Liver (tissue), 9 donors: ENCODE measurements around the gene USP49. TPM values are rescaled to one million over a fixed set of nuclear protein-coding genes. Genes with fewer than 3 reads are reported as not detected.

Source experiments
- DNase-seq: peaks from one replicate; pipeline ENCODE4 v3.0.0-alpha.2; 2017; ENCODE audit warnings: low spot score
- H3K27ac ChIP-seq, 2 donors: one replicate each; pipeline ENCODE4 v1.7.0; 2013; ENCODE audit warnings: inconsistent platforms in 2 of 2, low read length in 2 of 2, control low read depth in 1 of 2, low read depth in 1 of 2, mild to moderate bottlenecking in 1 of 2
- H3K27me3 ChIP-seq, 4 donors: one replicate each; pipeline versions ENCODE4 v1.6.1 to v1.7.0; 2013; ENCODE audit warnings: low read length in 3 of 4, inconsistent platforms in 1 of 4, mild to moderate bottlenecking in 1 of 4, moderate library complexity in 1 of 4; ENCODE audit not compliant: control insufficient read depth in 4 of 4, insufficient read depth in 4 of 4
- H3K36me3 ChIP-seq, 4 donors: one replicate each; pipeline versions ENCODE4 v1.6.1 to v1.7.0; 2013; ENCODE audit warnings: low read length in 3 of 4, mild to moderate bottlenecking in 3 of 4, low read depth in 1 of 4, moderate library complexity in 1 of 4; ENCODE audit not compliant: control insufficient read depth in 4 of 4, insufficient read depth in 3 of 4
- H3K4me1 ChIP-seq, 4 donors: one replicate each; pipeline versions ENCODE4 v1.6.1 to v1.7.0; 2013; ENCODE audit warnings: low read length in 3 of 4, mild to moderate bottlenecking in 3 of 4, moderate library complexity in 1 of 4; ENCODE audit not compliant: control insufficient read depth in 4 of 4, insufficient read depth in 4 of 4
- H3K4me3 ChIP-seq, 3 donors: one replicate each; pipeline versions ENCODE4 v1.6.1 to v1.7.0; 2013; ENCODE audit warnings: low read length in 3 of 3, control low read depth in 1 of 3, low read depth in 1 of 3, mild to moderate bottlenecking in 1 of 3
- H3K9ac ChIP-seq, 2 donors: one replicate each; pipeline ENCODE4 v1.7.0; 2013; ENCODE audit warnings: low read length in 2 of 2, mild to moderate bottlenecking in 2 of 2, moderate library complexity in 2 of 2, control low read depth in 1 of 2, low read depth in 1 of 2
- H3K9me3 ChIP-seq, 4 donors: one replicate each; pipeline versions ENCODE4 v1.6.1 to v1.7.0; 2013; ENCODE audit warnings: low read length in 3 of 4; ENCODE audit not compliant: control insufficient read depth in 4 of 4
- CTCF ChIP-seq: fragments of 150-350 bp; IDR thresholded peaks from 2 replicates; pipeline ENCODE4 v1.5.1; 2017; ENCODE audit warnings: improper control_type of control experiment, low read depth, low read length; ENCODE audit not compliant: missing input control
- EGR1 ChIP-seq, 2 donors: IDR thresholded peaks; 2 replicates each; pipeline ENCODE4 v1.6.1; 2016 to 2018; ENCODE audit warnings: antibody characterized with exemption in 2 of 2, low read depth in 2 of 2
- FOXA1 ChIP-seq: IDR thresholded peaks from 2 replicates; pipeline ENCODE4 v1.6.1; 2016; ENCODE audit warnings: antibody characterized with exemption
- FOXA2 ChIP-seq: IDR thresholded peaks from 2 replicates; pipeline ENCODE4 v1.6.1; 2016; ENCODE audit warnings: antibody characterized with exemption
- GABPA ChIP-seq, 2 donors: IDR thresholded peaks in 1 of 2; conservative IDR thresholded peaks in 1 of 2; 2 replicates each; pipeline ENCODE4 v1.6.1; 2016; ENCODE audit warnings: antibody characterized with exemption in 2 of 2, mild to moderate bottlenecking in 1 of 2, moderate library complexity in 1 of 2
- HNF4A ChIP-seq, 2 donors: conservative IDR thresholded peaks; 2 replicates each; pipeline ENCODE4 v1.6.1; 2016; ENCODE audit warnings: antibody characterized with exemption in 2 of 2, mild to moderate bottlenecking in 2 of 2
- HNF4G ChIP-seq: IDR thresholded peaks from 2 replicates; pipeline ENCODE4 v1.6.1; 2016; ENCODE audit warnings: antibody characterized with exemption
- JUND ChIP-seq, 2 donors: IDR thresholded peaks; 2 replicates each; pipeline ENCODE4 v1.6.1; 2016; ENCODE audit warnings: antibody characterized with exemption in 2 of 2
- NR2F2 ChIP-seq: IDR thresholded peaks from 2 replicates; pipeline ENCODE4 v1.6.1; 2016; ENCODE audit warnings: antibody characterized with exemption
- RAD21 ChIP-seq, 2 donors: IDR thresholded peaks; 2 replicates each; pipeline ENCODE4 v1.6.1; 2016; ENCODE audit warnings: antibody characterized with exemption in 2 of 2, mild to moderate bottlenecking in 2 of 2
- REST ChIP-seq: IDR thresholded peaks from 2 replicates; pipeline ENCODE4 v1.6.1; 2016; ENCODE audit warnings: antibody characterized with exemption, mild to moderate bottlenecking
- RXRA ChIP-seq, 2 donors: IDR thresholded peaks; 2 replicates each; pipeline ENCODE4 v1.6.1; 2017 to 2018; ENCODE audit warnings: antibody characterized with exemption in 2 of 2, mild to moderate bottlenecking in 1 of 2
- SP1 ChIP-seq: IDR thresholded peaks from 2 replicates; pipeline ENCODE4 v1.6.1; 2018; ENCODE audit warnings: antibody characterized with exemption, mild to moderate bottlenecking
- TAF1 ChIP-seq: conservative IDR thresholded peaks from 2 replicates; pipeline ENCODE4 v1.6.1; 2016; ENCODE audit warnings: antibody characterized with exemption, mild to moderate bottlenecking
- YY1 ChIP-seq: IDR thresholded peaks from 2 replicates; pipeline ENCODE4 v1.6.1; 2016; ENCODE audit warnings: antibody characterized with exemption, mild to moderate bottlenecking
- WGBS: extraction: QIAGEN DNeasy Blood & Tissue Kit; methylation state at CpG from one replicate; pipeline ENCODE4 v1.1.7; 2013; 5-methylcytosine and 5-hydroxymethylcytosine counted together
- polyA plus RNA-seq, 2 donors: library from polyadenylated mRNA; stranded (reverse) in 1 of 2; unstranded in 1 of 2; fragments of 200-250 nt in 1 of 2; fragments of >200 nt in 1 of 2; fragmentation: Nextera tagmentation in 1 of 2; extraction: Ambion mirVana in 1 of 2; gene quantifications; one replicate each; pipeline versions ENCODE4 v1.2.1 to v1.2.3, GENCODE V29; 2013 to 2015
- total RNA-seq, 2 donors: library from RNA; depleted of rRNA; stranded (reverse); fragments of >200 nt; gene quantifications; one replicate each; pipeline ENCODE4 v1.2.3, GENCODE V29; 2014
- TF ChIP-seq, protein P1 (sequence below): IDR thresholded peaks from 2 replicates; pipeline ENCODE4 v1.6.1; 2016; ENCODE audit warnings: antibody characterized with exemption
- TF ChIP-seq, protein P2 (sequence below): IDR thresholded peaks from 2 replicates; pipeline ENCODE4 v1.6.1; 2016; ENCODE audit warnings: antibody characterized with exemption
- TF ChIP-seq, protein P3 (sequence below): IDR thresholded peaks from 2 replicates; pipeline ENCODE4 v1.6.1; 2016; ENCODE audit warnings: antibody characterized with exemption
- donor health status: healthy.
- donor health status: healthy.
- donor health status: healthy.
- donor health status: healthy.
- donor health status: healthy.

USP49 gene
- total and polyA plus RNA-seq, 4 donors, result 0.33 to 3.4 (median 1.1) TPM

DNA sequence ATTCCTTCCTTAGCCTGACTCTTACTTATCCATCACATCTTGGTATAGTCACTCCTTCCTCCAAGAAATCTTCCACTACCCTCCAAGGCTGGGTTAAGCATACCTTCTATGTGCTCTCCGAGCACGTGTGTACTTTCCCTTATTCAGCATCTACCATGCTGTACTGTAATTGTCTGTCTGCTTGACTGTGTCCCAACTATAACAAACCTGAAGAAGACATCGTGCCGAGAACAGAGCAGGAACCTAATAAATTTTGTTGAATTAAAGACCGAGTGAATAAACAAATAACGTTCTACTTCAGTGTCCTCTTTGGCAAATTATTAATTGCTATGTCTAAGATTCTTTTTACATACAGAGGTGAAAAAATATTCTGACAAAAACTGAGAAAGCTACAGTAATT, 35.8 kb downstream of the USP49 start:
- WGBS, result 96% methylated on average over 6 of the region's 6 CpGs
- Histone ChIP-seq H3K9ac (no peak overlapping the region), H3K4me3 (no peak overlapping the region), H3K27ac (no peak overlapping the region), H3K36me3 (no peaks in the 10 kb centered on the region), H3K27me3 (no peaks in the 10 kb centered on the region), H3K9me3 (no peaks in the 10 kb centered on the region), H3K4me1 (no peaks in the 10 kb centered on the region)
- DNase-seq, result no peak
- TF ChIP-seq HNF4G, result no peak
- no peak for TF ChIP-seq YY1
- TF ChIP-seq JUND (IDR thresholded peaks at IDR 0.05), result no peak
- TF ChIP-seq NR2F2, result no peak
- TF ChIP-seq, protein P1, sequence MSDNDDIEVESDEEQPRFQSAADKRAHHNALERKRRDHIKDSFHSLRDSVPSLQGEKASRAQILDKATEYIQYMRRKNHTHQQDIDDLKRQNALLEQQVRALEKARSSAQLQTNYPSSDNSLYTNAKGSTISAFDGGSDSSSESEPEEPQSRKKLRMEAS, result no peak
- TF ChIP-seq, protein P2, sequence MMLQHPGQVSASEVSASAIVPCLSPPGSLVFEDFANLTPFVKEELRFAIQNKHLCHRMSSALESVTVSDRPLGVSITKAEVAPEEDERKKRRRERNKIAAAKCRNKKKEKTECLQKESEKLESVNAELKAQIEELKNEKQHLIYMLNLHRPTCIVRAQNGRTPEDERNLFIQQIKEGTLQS, result no peak
- TF ChIP-seq HNF4A (conservative IDR thresholded peaks at IDR 0.05), result no peak
- TF ChIP-seq REST, result no peak
- TF ChIP-seq FOXA1, result no peak

GRCh38 chr6:41858703-41859102, 36.5 kb downstream of the USP49 start:
- Histone ChIP-seq H3K4me1 (no peaks in the 10 kb centered on the region), H3K27me3 (no peaks in the 10 kb centered on the region), H3K9ac (no peak overlapping the region), H3K9me3 (no peaks in the 10 kb centered on the region), H3K27ac (no peak overlapping the region), H3K4me3 (no peak overlapping the region), H3K36me3 (no peaks in the 10 kb centered on the region)
- no peak for DNase-seq
- whole genome bisulfite sequencing, result 90% methylated on average over 2 of the region's 2 CpGs
- TF ChIP-seq NR2F2 (no peak), YY1 (no peak), RAD21 (IDR thresholded peaks at IDR 0.05) (no peak), TAF1 (no peak), GABPA (IDR thresholded peaks at IDR 0.05 in 1 of 2, conservative IDR thresholded peaks at IDR 0.05 in 1 of 2) (no peak), CTCF (no peak), HNF4G (no peak), REST (no peak), FOXA2 (no peak), JUND (IDR thresholded peaks at IDR 0.05) (no peak), RXRA (IDR thresholded peaks at IDR 0.05) (no peak), HNF4A (conservative IDR thresholded peaks at IDR 0.05) (no peak), FOXA1 (no peak), EGR1 (IDR thresholded peaks at IDR 0.05; ENCODE audit: low read depth in 2 of 2) (no peak), SP1 (no peak)
- TF ChIP-seq, protein P1, result no peak
- TF ChIP-seq, protein P3, sequence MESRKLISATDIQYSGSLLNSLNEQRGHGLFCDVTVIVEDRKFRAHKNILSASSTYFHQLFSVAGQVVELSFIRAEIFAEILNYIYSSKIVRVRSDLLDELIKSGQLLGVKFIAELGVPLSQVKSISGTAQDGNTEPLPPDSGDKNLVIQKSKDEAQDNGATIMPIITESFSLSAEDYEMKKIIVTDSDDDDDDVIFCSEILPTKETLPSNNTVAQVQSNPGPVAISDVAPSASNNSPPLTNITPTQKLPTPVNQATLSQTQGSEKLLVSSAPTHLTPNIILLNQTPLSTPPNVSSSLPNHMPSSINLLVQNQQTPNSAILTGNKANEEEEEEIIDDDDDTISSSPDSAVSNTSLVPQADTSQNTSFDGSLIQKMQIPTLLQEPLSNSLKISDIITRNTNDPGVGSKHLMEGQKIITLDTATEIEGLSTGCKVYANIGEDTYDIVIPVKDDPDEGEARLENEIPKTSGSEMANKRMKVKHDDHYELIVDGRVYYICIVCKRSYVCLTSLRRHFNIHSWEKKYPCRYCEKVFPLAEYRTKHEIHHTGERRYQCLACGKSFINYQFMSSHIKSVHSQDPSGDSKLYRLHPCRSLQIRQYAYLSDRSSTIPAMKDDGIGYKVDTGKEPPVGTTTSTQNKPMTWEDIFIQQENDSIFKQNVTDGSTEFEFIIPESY, result no peak
- TF ChIP-seq, protein P2, result no peak
